Spleen (tissue), 7 donors: Measurements from ENCODE around the gene MT1G.

Experiments used
- POLR2A ChIP-seq, 3 donors: fragments of 450-650 bp; IDR thresholded peaks; one replicate each; pipeline ENCODE4 v1.5.1; 2017; ENCODE audit warnings: antibody characterized with exemption in 3 of 3, mild to moderate bottlenecking in 1 of 3
- POLR2AphosphoS5 ChIP-seq, 3 donors: sonication (generic); formaldehyde crosslinking; IDR thresholded peaks; one replicate each; pipeline ENCODE4 v1.5.1; 2017; ENCODE audit warnings: antibody characterized with exemption in 3 of 3
- TF ChIP-seq, protein P1 (sequence below), 11 experiments: fragments of 200-600 bp in 7 of 11; fragments of 450-650 bp in 4 of 11; sonication (generic) in 4 of 11; IDR thresholded peaks in 8 of 11; conservative IDR thresholded peaks in 3 of 11; 1 replicate in 7 of 11; 2 replicates in 4 of 11; pipeline versions ENCODE4 v1.4.0 to v1.8.0; 2016 to 2021; ENCODE audit warnings: antibody characterized with exemption in 11 of 11, inconsistent platforms in 4 of 11, mild to moderate bottlenecking in 1 of 11
- donor health status: DM: no; HTN: no; CAD: no; lungs with moderate emphysema.
- donor health status: DM: no; HTN: no; CAD: no.
- donor health status: DM: no; HTN: no; CAD: no.

DNA sequence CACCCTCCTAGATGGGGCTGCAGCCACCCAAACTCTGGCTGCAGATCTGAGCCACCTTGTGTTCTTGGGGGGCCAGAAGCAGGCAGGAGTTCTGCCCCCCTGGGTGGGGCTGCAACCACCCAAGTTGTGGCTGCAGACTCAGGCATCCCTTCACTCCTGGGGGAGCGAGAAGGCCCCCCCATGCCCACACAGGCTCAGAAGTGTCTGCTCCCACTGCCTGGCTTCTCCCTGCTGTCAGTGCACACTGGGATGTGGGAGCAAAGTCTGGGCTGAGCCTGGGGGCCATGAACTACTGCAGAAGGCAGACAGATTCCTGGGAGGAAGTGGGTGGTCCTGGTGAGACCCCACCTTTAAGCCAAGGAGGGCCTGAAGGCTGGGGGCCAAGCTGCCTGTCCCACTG lies 27.4 kb upstream of the MT1G start:
- TF ChIP-seq POLR2A (IDR thresholded peaks at IDR 0.05) (no peak), POLR2AphosphoS5 (IDR thresholded peaks at IDR 0.05) (no peak)
- TF ChIP-seq, protein P1, sequence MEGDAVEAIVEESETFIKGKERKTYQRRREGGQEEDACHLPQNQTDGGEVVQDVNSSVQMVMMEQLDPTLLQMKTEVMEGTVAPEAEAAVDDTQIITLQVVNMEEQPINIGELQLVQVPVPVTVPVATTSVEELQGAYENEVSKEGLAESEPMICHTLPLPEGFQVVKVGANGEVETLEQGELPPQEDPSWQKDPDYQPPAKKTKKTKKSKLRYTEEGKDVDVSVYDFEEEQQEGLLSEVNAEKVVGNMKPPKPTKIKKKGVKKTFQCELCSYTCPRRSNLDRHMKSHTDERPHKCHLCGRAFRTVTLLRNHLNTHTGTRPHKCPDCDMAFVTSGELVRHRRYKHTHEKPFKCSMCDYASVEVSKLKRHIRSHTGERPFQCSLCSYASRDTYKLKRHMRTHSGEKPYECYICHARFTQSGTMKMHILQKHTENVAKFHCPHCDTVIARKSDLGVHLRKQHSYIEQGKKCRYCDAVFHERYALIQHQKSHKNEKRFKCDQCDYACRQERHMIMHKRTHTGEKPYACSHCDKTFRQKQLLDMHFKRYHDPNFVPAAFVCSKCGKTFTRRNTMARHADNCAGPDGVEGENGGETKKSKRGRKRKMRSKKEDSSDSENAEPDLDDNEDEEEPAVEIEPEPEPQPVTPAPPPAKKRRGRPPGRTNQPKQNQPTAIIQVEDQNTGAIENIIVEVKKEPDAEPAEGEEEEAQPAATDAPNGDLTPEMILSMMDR (IDR thresholded peaks at IDR 0.05 in 8 of 11, conservative IDR thresholded peaks at IDR 0.05 in 3 of 11): no peak
